Activated T-helper 2 cell treated with anti-CD3 and anti-CD28 coated beads, Interferon-gamma antibody, Interleukin-2, Interleukin-4, amounts not matched to agents 10 μg/mL and 5 μg/mL and 100 μg/mL, durations not matched to agents 14 hours and 24 hours and 36 hours (primary cell): ENCODE measurements around the gene ITGB1. TPM values are rescaled to one million over a fixed set of nuclear protein-coding genes. Genes with fewer than 3 reads are reported as not detected.

Experiments used
- DNase-seq: peaks from one replicate; pipeline ENCODE4 v3.0.0; 2021; ENCODE audit warnings: low spot score
- H3K27ac Mint-ChIP-seq: one replicate; pipeline ENCODE4 v1.8.0; 2021; ENCODE audit warnings: mixed read lengths
- H3K27me3 Mint-ChIP-seq: one replicate; pipeline ENCODE4 v1.8.0; 2021; ENCODE audit warnings: low read depth, mixed read lengths
- H3K36me3 Mint-ChIP-seq: one replicate; pipeline ENCODE4 v1.8.0; 2021; ENCODE audit warnings: low read depth, mixed read lengths
- H3K4me1 Mint-ChIP-seq: one replicate; pipeline ENCODE4 v1.8.0; 2021; ENCODE audit warnings: low read depth, mixed read lengths
- H3K4me3 Mint-ChIP-seq: one replicate; pipeline ENCODE4 v1.8.0; 2021; ENCODE audit warnings: low read depth, mild to moderate bottlenecking, moderate library complexity, mixed read lengths
- H3K9me3 Mint-ChIP-seq: one replicate; pipeline ENCODE4 v1.8.0; 2021; ENCODE audit warnings: mixed read lengths
- intact Hi-C: fragments of 100-400 bp; cut with micrococcal nuclease; formaldehyde crosslinking; loops from one replicate; pipeline ENCODE4 v1.15.1; 2023
- total RNA-seq: library from RNA; stranded (reverse); gene quantifications from 2 replicates; pipeline ENCODE4 v1.2.3, GENCODE V29; 2022

The ITGB1 gene
- total RNA-seq, 1 donor from 2014 or later: 78.7 TPM

GRCh38 chr10:32976338-32976737, 18.3 kb upstream of the ITGB1 start:
- Mint-ChIP-seq H3K36me3 (no peaks in the 10 kb centered on the region), H3K4me3 (no peak overlapping the region), H3K27me3 (peaks cover 10% of the 10 kb centered on the region), H3K4me1 (peaks cover 32% of the 10 kb centered on the region), H3K27ac (no peak overlapping the region), H3K9me3 (no peaks in the 10 kb centered on the region)
- intact Hi-C loops: no loop called here
- no peak for DNase-seq

- peaks cover 17% of the 10 kb centered on the region for H3K27me3 Mint-ChIP-seq
- DNase-seq: no peak
- no peak overlapping the region for H3K4me3 Mint-ChIP-seq
- intact Hi-C loops: no loop called here
- no peaks in the 10 kb centered on the region for H3K9me3 Mint-ChIP-seq
- H3K4me1 Mint-ChIP-seq: peaks cover 16% of the 10 kb centered on the region
- H3K36me3 Mint-ChIP-seq: no peaks in the 10 kb centered on the region
- no peak overlapping the region for H3K27ac Mint-ChIP-seq
Observed at GRCh38 chr10:32972929-32973328, 14.9 kb upstream of the ITGB1 start.

DNA sequence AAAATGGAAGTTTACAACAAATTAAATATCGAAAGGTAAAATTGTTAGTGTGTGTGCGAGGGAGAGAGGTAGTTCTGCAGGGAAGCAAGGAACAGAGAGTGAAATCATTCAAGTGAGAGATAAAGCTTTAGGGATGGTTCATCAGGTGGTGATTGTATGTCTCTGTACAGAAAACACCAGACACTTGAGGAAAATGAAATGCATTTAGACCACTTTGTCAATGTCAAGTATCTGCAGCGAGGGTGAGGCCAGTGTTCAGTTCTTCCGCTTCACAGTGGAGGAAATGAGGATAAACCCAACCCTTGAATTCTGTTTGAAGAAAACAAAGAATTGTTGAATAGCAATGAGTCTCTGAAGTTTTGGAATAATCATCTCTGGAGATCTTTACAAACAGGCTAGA, 14.4 kb upstream of the ITGB1 start:
- Mint-ChIP-seq H3K4me1 (peaks cover 16% of the 10 kb centered on the region), H3K36me3 (no peaks in the 10 kb centered on the region), H3K9me3 (no peaks in the 10 kb centered on the region), H3K27ac (no peak overlapping the region), H3K27me3 (peaks cover 17% of the 10 kb centered on the region), H3K4me3 (no peak overlapping the region)
- intact Hi-C loops: no loop called here
- DNase-seq: no peak

GRCh38 chr10:32971536-32972091, 13.6 kb upstream of the ITGB1 start:
- H3K4me1 Mint-ChIP-seq: peaks cover 16% of the 10 kb centered on the region
- no peaks in the 10 kb centered on the region for H3K36me3 Mint-ChIP-seq

DNA sequence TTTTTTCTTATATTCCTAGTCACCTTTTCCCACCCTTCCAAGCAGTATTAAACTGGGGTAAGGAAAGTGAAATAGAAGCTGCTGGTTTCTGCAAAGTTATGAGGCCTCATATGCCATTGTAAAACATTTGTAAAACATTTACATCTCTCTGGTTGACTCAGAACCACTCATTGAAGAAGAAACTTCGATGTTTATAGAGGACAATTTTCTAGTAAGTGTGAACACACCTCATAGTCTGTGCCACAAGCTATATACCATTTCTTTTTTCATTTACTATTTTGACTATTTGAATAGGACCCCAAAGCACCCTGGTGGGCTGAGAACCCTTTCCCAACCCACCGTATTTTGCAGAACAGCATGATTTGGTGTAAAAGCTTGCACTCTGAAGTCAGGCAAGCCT, 12.9 kb upstream of the ITGB1 start:
- no peak for DNase-seq
- Mint-ChIP-seq H3K4me3 (no peak overlapping the region), H3K36me3 (no peaks in the 10 kb centered on the region), H3K27ac (no peak overlapping the region), H3K27me3 (peaks cover 21% of the 10 kb centered on the region), H3K9me3 (no peaks in the 10 kb centered on the region), H3K4me1 (peaks cover 16% of the 10 kb centered on the region)
- intact Hi-C loops: no loop called here

More at GRCh38 chr10:32971536-32972091, 13.6 kb upstream of the ITGB1 start:
- H3K4me3 Mint-ChIP-seq: no peak overlapping the region
- intact Hi-C loops: no loop called here
- peaks cover 17% of the 10 kb centered on the region for H3K27me3 Mint-ChIP-seq
- no peaks in the 10 kb centered on the region for H3K9me3 Mint-ChIP-seq
- H3K27ac Mint-ChIP-seq: no peak overlapping the region
- no peak for DNase-seq

DNA sequence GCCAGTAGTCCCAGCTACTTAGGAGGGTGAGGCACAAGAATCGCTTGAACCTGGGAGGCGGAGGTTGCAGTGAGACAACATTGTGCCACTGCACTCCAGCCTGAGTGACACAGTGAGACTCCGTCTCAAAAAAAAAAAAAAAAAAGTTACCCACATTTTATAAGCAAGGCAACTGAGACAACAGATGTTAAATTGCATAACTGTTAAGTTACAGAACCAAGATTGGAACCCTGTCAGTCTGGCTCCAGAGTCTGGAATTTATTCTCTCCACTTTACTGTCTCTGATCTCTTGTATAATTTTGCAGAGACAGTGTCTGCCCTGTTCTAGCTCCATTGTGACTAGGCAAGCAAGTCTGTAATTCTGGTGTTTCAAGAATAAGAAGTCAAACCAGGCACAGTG, 6.2 kb upstream of the ITGB1 start:
- peaks cover 20% of the 10 kb centered on the region for H3K4me1 Mint-ChIP-seq
- intact Hi-C loops: no loop called here
- no peaks in the 10 kb centered on the region for H3K9me3 Mint-ChIP-seq
- no peak for DNase-seq
- H3K4me3 Mint-ChIP-seq: no peak overlapping the region
- H3K36me3 Mint-ChIP-seq: no peaks in the 10 kb centered on the region
- peaks cover 10% of the 10 kb centered on the region for H3K27me3 Mint-ChIP-seq
- no peak overlapping the region for H3K27ac Mint-ChIP-seq

GRCh38 chr10:32963096-32963495, 5.1 kb upstream of the ITGB1 start:
- Mint-ChIP-seq H3K36me3 (no peaks in the 10 kb centered on the region), H3K27ac (no peak overlapping the region), H3K27me3 (peaks cover 5% of the 10 kb centered on the region), H3K4me1 (peaks cover 25% of the 10 kb centered on the region), H3K4me3 (no peak overlapping the region), H3K9me3 (no peaks in the 10 kb centered on the region)
- no peak for DNase-seq
- intact Hi-C loops: no loop called here

GRCh38 chr10:32962521-32962920, 4.5 kb upstream of the ITGB1 start:
- no peak for DNase-seq
- intact Hi-C loops: no loop called here
- Mint-ChIP-seq H3K9me3 (no peaks in the 10 kb centered on the region), H3K4me1 (peaks cover 25% of the 10 kb centered on the region), H3K27me3 (peaks cover 5% of the 10 kb centered on the region), H3K36me3 (no peaks in the 10 kb centered on the region), H3K27ac (no peak overlapping the region), H3K4me3 (no peak overlapping the region)

DNA sequence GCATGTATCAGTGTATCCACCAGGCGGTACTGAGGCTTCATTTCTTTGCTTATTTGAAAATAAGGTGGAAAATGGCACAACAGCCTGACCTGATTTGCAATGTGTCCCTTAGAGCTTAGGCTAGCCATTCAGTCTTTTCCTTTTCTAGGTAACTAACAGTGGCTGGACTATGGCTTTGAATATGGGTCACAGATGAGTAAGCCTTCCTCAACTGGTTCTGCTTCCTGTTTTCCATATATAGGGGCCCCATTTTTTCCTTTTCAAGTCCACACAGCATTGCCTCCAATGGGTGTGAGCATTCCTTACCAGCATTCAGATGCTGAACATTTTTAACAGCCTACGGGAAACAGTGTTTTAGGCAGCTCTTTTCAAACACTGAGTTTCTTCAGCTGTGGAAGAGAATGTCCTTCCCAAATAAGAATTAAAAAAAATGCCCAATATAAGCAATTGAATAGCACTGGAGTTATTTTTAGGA, 3.9 kb upstream of the ITGB1 start:
- H3K4me1 Mint-ChIP-seq: peaks cover 25% of the 10 kb centered on the region
- H3K36me3 Mint-ChIP-seq: no peaks in the 10 kb centered on the region
- peaks cover 5% of the 10 kb centered on the region for H3K27me3 Mint-ChIP-seq
- no peaks in the 10 kb centered on the region for H3K9me3 Mint-ChIP-seq
- no peak overlapping the region for H3K27ac Mint-ChIP-seq
- no peak for DNase-seq
- intact Hi-C loops: no loop called here
- no peak overlapping the region for H3K4me3 Mint-ChIP-seq

DNA sequence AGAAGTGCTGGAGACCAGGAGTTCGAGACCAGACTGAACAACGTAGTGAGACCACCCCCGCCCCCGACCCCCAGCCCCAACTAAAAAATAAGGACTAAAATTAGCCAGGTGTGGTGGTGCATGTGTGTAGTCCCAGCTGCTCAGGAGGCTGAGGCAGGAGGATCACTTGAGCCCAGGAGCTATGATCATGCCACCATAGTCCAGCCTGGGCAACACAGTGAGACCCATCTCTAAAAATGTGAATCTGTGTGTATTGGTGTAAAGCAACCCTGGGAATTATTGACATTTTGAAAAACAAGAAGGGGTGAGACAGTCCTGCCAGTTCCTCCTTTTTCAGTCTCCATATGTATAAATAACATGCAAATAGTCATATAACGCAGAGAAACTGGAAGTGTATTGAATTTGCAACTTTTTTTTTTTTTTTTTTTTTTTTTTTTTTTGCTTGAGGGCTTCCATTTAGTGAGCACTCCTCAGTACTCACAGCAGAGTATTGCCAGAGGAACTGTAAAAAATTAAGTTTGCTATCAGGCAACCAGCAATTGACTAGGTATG, 3.4 kb upstream of the ITGB1 start:
- H3K36me3 Mint-ChIP-seq: no peaks in the 10 kb centered on the region
- H3K9me3 Mint-ChIP-seq: no peaks in the 10 kb centered on the region
- peaks cover 3% of the 10 kb centered on the region for H3K27me3 Mint-ChIP-seq
- H3K4me1 Mint-ChIP-seq: peaks cover 25% of the 10 kb centered on the region
- intact Hi-C loops: no loop called here
- no peak overlapping the region for H3K4me3 Mint-ChIP-seq
- DNase-seq: no peak
- no peak overlapping the region for H3K27ac Mint-ChIP-seq

- intact Hi-C loops: no loop called here
- H3K4me3 Mint-ChIP-seq: no peak overlapping the region
- H3K36me3 Mint-ChIP-seq: peaks cover 2% of the 10 kb centered on the region
- DNase-seq: no peak
- H3K9me3 Mint-ChIP-seq: no peaks in the 10 kb centered on the region
- peaks cover 36% of the 10 kb centered on the region for H3K4me1 Mint-ChIP-seq
- H3K27ac Mint-ChIP-seq: no peak overlapping the region
- peaks cover 1% of the 10 kb centered on the region for H3K27me3 Mint-ChIP-seq
Observed at GRCh38 chr10:32960022-32960421, 2.0 kb upstream of the ITGB1 start.

DNA sequence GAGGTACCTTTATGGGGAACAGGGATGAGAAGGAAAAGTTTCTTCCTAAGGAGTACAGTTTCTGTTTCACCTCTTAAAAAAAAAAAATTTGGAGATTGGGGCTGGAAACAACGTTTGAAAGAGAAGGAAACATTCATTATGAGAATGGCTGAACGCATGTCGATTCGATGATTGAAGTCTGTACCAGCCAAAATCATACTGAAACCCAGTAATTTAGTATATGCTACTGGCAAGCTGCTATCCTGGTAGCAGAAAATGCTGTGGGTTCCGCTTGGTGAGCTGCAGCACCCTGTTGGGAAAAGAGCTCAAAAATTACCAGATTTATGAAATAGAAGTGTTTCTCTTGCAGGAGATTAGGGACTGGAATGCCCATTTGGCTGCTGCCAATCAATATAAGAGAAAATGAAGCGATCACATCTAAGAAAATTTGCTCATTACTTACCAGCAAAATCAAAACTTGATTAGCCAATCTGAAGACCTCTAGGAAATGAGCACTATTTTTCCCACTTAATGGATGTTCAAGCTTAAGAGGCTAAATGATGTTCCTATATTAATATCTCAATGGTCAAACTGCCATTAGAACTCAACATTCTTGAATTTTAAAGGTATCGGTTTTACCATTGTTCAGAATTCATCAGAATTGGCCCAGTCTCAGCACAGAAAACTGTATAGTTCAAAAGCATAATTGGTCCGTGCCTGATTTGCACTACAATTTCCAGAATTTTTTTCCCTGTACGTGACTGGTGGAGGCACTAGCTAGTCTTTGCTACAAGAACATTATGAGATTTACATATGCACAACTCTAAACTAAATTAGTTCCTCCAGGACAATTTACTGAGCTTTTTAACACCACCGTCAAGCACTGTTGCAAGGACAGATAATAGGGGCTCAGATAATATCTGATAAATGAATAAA, 1.2 kb upstream of the ITGB1 start:
- Mint-ChIP-seq H3K27ac (peak overlapping the region; percentile 90), H3K27me3 (no peaks in the 10 kb centered on the region), H3K4me3 (peak overlapping the region; percentile 80), H3K4me1 (peaks cover 38% of the 10 kb centered on the region), H3K9me3 (no peaks in the 10 kb centered on the region), H3K36me3 (peaks cover 2% of the 10 kb centered on the region)
- intact Hi-C loops: loop anchor here (1.0 to 5.0 kb wide), 5 partner anchors 21 to 580 kb away; partner anchors contain the start of gene CCDC7
- no peak for DNase-seq
